ENCODE data around the gene KCNK15.

KCNK15 gene

DNA sequence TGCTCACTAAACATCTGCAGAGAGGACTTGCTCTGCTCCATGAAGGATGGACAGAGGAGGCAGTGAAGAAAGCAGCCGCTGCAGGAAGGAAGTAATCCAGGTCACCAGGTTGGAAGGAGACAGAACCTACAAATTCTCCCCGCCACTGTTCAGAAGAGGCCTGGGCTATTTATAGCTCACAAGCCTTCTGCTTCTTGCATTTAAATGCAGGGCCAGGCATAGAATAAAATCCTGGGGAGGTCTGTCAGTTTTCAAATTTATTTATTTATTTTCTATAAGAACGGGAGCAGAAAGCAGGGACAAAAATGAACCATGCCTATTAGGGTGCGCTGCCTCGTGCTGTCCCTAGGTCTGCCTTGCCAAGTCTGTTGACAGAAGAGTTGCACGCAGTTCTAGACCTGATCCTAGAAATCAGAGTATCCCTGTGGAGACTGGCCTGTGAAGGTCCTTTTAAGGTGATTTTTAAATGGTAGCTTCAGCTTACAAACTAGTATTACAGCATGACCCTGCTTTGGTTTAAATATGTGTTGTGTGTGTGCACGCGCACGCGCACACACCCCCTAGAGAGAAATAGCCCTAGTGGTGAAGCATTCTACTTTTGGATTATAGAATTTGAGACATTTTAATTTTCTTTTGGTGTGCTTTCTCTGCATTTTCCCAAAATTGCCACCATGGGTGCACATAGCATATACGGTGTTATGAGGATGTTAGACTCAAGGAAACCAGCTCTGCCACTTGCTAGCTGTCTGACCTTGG, 45.2 kb downstream of the KCNK15 start:
- no peak for DNase-seq (ENCODE audit: low spot score)

- DNase-seq (ENCODE audit: low spot score): no peak
Observed at GRCh38 chr20:44792796-44793195, 47.1 kb downstream of the KCNK15 start.

GRCh38 chr20:44795836-44796235, 50.2 kb downstream of the KCNK15 start:
- no peak for DNase-seq (ENCODE audit: low spot score)

DNA sequence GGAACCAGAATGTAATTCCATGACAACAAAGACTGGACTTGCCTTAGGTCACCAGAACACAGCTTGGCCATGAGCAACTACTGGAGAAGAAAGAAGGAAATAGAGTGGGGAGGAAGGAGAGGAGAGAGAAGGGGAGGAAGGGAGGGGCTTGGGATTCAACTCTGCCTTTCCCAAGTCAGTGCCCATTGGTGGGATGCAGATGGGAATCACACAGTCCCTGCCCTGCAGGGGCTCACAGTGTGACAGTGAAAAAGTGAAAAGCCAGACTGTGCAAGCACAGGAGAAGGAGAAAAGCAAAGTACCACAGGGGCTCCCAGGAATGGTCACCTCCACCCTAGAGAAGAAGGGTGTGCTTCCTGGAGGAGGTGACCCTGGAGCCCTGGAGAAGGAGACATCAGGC, 50.6 kb downstream of the KCNK15 start:
- DNase-seq (ENCODE audit: low spot score): no peak

GRCh38 chr20:44796758-44797457, 51.2 kb downstream of the KCNK15 start:
- no peak for DNase-seq (ENCODE audit: low spot score)

DNA sequence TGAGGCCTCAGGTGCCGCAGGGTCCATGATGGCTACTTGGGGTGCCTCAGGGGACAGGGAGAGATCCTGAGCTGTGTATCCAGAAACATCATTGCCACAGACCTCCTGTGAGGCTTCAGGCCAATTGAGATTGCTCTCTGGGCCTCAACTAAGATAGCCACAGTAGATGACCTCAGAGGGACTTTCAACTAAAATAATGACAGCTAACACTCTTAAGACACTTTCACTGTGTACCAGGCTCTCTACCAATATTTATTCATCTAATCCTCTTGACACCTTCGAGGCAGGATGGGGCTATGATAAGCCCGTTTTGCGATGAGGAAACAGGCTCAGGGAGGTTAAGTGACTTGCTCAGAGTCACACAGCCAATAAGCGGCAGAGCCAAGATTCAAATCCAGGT, 54.0 kb downstream of the KCNK15 start:
- DNase-seq (ENCODE audit: low spot score): no peak

DNA sequence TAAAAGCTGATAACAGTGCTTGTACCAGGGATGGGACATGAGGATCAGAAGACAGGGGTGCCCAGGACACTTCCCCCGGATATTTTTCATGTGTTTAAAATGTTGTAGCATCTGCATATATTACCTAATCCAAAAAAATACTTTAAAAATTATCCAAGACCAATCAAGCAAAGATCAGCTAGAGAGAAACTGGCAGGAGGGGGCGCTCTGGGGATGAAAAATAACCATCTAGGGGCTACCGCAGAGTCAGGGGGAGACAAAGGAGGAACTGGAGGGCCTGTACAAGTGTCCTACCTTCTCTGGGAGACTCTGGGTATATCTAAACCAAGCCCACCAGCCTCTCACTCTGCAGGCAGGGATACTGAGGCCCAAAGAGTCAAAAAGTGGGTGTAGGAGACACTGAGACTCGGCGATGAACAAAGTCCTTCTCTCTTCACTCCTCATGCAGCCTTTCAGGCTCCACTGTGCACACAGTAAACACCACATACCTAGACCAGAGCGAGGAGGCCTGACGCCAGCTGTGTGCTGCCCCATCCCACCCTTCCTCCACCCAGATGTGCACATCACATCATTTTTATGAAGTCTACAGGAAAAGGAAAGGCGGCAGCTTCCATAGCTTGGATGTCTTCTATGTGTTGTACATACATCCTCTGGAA, 54.9 kb downstream of the KCNK15 start:
- DNase-seq (ENCODE audit: low spot score): no peak

Measured in germinal center (tissue), 1 donor.